ENCODE data around the gene LINC01488.

LINC01488 gene

DNA sequence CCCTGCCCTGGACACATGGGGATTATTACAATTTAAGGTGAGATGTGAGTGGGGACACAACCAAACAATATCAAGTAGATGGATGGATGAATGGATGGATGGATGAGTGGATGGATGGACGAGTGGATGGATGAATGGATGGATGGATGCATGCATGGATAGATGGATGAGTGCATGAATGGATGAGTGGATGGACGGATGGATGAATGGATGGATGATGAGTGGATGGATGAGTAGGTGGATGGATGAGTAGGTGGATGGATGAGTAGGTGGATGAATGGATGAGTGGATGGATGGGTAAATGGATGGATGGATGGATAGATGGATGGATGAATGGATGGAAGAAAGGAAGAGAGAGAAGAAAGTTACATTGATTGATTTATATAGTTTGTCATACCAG, 859 bp downstream of the LINC01488 start:
- DNase-seq, result no peak

DNA sequence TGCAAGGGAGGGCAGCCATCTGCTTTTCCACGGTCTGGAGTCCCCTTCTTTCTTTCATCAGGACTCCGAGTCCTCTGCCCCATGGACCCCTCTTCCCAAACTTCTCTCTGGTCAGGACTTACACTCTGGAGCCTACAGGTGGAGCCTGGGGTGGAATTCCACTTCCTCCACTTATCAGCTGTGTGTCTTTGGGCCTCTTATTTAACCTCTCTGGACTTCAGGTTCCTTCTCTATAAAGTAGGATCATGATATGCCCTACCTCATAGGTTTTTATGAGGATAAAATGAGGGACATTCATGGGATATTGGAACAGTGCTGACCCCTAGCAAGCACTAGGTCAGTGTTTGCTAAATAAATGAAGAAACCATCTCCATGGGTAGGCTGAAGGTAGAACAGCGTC, 1.7 kb downstream of the LINC01488 start:
- no peak for DNase-seq

DNA sequence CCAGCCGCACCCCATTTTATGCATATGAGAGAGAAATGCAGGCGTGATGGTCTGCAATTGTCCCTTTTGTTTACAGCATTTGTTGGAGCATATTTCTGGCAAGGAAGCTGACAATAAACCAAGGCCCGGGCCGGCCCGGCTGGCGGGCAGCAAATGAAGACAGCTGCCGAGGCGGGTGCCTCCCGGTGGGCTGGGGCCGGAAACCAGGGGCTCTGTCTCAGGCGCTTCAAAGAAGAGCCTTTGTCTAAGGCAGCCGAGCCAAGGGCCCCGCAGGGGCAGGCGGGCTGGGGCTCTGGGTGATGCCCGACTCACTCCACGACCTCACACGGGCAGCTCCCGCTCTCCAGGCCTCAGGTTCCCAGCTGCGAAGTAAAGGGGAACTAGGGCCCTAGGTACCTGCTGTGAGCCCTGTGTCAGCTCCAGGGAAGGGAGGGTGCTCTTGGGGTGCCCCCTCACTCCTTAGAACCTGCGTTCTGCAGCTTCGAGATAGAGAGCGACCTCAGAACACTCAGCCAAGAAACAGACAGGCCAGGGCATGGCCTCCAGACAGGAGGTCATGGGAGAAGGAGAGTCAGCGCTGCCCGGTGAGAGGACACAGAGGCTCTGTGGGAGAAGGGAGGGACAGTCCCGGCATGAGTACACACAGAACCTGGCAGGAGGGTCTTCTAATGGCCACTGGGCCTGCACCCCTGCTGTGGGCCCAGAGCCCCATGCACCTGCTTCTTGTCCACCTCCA, 2.4 kb downstream of the LINC01488 start:
- no peak for DNase-seq

DNA sequence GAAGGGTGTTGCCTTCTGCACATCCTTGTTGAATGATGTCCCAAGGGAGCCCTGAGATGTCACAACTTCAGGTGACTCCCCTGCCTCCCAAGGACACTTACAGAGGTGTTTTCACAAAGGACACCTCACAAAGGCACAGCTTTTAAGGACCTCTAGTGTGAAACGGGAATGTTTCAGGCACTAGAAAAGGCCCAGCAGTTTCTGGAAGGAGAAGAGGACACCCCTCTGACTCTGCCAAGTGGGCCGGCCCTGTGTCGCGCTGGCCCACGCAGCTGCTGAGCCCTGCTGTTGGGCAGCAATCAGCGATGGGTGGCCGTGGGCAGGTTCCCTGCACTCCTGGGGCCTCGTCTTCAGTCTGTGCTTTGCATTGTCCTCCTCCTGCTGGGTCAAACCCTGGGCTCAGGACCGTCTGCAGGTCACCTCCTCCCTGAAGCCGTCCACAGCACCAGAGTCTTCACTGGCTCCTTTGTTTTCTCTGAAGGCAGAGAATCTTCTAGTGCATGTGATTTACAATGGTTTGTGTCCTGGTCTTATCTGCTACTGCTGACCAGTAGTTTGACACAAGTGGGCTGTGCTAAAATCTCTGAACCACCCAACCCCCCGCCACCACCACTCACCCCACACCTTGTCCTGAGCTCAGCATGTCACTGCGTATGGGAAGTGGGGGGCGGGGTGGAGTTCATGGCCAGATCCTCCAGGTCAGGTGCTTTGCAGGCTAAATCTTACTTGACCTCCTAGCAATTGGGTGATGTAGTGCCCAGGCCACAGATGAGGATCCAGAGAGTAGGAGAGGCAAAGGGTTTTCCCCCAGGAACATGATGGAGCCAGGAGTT, 3.2 kb downstream of the LINC01488 start:
- DNase-seq, result no peak

DNA sequence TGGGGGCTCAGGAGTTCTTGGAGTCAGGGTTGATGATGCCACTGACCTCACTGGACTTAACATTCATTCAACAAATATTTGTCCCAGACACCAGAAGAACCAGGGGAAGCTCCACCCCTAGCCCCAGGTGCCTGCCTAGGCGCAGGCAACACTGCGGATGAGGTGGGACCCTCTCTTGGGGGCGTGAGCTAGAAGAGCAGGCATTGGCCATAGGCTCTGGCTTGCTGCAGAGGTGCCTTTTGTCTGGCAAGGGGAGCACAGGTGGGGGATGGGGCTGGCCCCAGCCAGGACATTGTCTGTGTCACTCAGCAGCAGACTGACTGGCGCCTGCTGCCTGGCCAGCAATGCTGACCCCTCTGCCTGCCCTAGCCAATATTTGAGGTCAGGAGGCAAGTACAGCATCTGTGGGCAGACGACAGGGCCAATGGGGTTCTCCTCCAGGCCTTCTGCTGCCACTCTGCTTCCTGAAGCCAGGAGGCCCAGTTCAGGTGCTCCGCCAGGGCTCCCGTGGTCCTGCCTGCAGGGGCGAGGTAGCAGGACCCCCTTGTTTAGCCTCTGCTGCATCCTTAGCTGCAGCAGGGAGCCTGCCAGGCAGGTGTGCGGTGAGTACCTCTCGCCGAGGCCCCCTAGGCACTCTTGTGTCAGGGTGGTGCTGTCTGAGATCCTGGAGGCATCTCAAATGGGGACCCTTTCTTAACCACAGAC, 4.0 kb downstream of the LINC01488 start:
- DNase-seq, result no peak

DNA sequence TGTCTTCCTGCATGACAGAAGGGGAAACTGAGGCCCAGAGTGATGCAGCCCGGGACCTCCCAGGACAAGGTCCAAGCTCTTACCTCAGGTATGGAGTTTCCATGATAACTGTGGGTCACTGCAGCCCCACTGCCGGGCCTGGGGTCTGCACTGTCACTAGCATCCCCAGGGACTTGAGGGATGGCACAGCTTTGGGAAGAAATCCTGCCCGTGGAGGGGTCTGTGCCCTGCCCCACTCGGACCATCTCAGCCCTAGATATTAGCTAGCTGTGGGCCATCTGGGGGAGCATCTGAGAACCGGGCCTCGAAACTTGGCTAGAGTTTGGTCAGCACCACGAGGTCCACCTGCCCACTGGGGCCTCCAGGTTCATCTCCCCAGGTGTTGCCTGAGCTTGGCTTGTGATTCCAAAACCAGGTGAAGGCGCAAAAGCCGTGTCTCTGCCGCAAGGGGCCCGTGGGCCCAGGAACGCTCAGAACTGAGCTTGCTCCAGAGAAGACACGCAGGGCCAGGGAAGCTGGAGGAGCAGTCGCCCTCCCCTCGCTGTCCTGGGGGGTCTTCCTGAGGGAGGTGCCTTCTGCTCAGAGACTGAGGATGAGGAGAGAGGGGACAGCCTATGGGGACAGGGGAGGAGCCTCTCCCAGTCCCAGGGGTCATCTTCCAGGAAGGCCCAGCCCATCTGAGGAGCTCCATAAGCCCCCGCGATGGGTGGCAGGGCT, 4.8 kb downstream of the LINC01488 start:
- no peak for DNase-seq

DNA sequence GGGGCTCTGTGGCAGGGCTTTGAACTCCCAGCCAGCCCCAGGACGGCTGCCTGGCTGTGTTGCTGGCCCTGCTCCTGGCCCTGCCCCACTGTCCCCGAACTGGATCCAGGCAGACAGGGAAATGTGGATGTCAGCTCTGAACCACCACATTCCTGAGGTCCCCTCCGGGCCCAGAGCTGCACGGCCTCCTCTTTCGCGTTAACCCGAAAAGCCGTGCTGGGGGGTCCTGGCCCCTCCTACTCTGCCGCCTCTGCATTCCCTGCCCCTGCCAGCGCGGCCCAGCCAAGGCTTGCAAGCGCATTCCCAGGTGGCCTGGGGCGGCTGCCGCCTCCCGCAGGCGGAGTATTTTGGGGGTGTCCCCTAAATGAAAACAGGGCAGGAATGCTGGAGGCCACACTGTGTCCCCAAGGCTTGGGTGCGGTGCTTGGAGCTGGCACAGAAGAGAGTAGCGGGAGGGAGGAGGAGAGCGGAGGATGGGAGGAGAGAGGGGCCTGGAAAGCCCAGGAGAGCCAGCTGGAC, 5.4 kb downstream of the LINC01488 start:
- no peak for DNase-seq

DNA sequence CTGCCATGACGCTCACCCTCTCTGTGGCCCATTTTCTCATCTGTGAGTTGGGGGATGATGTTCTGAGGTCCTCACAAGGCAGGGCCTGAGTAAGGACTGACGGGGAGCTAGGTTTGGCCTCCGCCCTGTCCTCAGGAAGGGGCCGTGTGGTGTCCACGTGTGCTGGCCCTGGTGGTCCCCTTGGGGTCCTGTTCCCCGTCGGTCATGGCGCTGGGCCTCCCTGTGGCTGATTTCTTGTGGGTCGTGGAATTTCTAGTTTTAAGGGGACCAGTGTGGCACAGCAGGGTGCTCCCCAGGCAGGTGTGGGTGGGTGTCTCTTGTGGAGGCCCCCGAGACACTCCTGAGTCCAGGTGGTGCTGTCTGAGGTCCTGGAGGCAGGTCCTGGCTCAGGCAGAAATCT, 5.9 kb downstream of the LINC01488 start:
- no peak for DNase-seq

DNA sequence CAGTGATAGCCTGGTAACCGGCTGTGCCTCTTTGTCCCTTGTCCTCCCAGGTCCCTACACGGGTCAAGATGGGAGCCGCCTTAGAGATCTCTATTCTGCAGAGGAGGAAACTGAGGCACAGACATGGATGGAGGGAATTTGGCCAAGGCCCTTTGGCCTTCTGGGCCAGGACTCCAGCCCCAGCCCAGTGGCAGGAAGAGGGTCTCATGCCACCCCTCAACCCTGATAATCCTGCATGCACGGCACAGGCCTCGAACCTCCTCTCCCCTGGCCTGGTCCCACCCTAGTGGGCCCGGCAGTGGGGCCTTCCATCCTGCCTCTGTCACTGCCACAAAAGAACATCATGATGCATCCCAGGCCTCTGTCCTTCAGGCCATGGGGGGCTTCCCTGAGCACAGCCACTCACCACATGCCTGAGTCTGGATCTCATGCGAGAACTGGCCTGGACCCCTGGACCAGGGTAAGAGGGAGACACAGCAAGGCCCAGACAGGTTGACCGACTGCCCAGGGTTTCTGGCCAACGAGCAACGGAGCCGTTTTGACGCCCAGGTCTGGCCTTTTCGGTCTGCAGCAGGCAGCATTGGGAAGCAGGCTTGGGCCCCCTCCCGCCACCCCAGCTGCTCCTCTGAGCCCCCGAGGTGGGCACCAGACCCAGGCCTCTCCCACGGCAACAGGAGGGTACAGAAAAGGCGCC, 6.5 kb downstream of the LINC01488 start:
- no peak for DNase-seq

DNA sequence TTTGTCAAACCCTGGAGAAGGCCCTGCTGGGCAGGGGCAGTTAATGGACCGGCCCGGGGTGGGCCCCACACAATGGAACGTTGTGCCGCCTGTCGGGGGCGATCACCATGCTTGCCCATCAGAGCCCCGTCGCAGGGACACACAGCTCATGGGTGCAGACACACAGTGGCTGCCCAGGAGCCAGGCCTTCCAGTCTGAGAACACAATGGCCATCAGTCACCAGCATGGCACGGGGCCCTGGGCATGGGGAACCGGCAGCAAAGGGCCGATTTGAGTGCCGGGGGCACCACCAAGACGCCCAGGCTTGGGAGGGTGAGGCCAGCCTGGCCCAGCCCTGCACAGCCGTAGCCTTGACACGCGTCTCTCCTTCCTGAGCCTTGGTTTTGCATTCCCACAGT, 7.1 kb downstream of the LINC01488 start:
- DNase-seq, result no peak

DNA sequence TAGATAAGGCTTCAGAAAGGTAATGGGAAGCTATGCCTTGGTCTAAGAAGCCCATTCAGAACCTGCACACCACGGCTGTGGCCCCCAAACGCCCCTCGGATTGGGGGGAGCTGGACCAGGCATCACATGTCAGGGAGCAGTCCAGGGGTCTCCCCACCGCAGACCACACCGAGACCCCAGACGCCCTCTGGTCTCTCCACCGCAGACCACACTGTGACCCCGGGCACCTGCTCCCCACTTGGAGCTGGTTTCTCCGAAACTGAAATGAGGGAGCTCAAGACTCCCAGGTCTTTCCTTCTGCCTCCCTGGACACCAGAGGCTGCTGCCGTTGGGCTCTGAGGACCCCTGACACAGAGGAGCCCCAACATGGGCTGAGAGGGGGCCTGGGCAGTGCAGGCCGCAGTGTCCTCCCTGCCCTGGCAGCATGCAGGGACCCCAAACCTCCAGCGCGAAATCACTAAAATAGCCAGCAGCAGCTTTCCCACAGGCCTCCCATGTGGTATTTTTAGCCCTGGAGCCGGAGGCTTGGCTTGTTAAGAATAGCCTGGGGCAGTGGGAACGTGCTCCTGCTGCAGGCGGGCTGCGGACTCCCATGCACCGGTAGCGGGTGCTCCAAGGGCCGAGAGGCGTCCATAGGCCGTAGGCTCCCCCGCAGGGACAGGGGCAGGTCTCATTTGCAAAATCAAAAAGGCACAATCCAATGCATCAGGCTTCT, 7.7 kb downstream of the LINC01488 start:
- DNase-seq, result no peak

DNA sequence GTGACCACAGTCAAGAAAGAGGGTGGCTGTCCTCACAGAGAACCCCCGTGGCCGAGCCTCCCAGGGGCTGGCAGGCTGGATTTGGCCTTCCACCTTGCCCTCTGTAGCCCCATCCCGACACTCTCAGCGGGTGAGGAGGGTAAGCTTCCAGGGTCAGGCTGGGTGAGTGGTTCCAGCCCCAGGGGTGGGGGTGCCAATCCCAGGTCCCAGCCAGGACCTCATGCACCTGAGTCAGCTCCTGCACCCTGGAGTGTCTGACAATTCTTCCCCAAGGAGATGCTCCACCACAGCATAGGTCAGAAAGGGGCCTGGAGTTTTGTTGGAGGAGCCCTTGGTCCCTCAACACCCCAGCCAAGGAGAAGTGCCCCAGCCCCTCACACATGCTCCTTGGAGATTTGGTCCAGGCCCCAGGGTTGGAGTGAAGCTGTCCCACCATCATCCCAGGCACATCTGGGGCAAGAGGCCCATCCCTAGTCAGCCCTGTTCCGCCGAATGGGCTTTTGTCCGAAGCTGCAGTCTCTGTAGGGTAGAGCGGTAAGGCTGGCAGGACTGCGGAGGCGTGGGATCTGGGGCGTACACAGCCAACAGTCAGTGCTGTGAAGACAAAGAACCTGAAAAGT, 8.4 kb downstream of the LINC01488 start:
- DNase-seq, result no peak

DNA sequence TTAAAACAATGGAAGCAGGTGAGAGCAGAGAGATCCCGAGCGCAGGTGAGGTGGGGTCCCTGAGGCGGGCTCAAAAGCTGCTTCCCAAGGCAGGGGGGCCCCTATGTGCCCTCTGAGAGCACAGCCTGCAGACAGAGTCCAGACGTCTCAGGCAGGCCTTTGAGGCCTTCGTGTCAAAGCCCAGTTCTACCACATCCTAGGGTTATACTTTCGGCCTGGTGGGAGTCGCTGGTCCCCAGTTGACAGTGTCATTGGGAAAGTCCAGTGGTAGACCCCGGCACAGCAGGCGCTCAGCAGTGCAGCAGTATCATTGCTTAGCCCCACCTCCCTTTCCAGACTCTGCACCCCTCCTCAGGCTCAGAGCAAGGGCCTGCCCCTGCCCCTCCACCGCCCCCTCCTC, 9.1 kb downstream of the LINC01488 start:
- no peak for DNase-seq

DNA sequence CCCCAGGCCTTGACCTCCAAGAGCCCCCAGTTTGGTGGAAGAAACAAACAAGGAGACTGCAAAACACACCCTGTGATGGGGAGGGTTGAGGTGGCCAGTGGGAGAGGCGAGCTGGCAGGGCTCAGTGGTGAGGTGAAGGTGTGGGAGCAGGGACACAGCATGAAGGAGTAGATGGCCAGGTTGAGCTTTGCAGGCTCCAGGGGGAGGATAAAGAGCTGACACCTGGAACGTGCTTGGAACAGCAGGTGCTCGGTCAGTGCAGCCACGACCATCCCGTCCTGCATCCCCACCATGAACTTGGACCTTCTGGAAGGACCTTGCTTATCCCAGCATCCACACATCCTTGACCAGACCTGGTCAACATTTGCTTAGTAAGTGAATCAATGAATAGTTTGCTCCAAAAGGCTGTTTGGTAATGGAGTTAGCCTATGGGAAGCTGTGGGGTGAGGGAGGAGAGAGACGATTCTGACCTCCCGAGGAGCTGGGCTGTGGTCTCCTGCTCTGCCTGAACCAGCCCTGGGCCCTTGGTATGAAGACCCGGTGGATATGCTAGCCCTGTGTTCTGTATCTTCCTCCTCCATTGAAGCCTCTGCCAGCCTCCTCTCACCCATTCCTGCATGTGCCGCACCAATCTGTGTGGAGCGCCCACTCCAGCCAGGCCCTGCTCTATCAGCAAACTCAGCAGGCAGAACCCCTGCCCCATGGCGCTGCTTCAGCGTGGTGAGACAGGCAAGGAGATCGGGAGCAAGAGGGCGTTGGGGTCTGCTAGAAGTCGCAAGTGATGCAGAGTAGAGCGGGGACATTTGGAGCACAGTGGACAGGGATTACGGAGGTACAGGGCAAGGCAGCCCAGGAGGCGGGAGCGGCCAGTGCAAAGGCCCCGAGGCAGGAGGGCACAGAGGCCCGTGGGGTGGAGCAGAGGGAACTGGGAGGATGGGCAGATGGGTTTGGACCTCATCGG, 9.9 kb downstream of the LINC01488 start:
- no peak for DNase-seq

DNA sequence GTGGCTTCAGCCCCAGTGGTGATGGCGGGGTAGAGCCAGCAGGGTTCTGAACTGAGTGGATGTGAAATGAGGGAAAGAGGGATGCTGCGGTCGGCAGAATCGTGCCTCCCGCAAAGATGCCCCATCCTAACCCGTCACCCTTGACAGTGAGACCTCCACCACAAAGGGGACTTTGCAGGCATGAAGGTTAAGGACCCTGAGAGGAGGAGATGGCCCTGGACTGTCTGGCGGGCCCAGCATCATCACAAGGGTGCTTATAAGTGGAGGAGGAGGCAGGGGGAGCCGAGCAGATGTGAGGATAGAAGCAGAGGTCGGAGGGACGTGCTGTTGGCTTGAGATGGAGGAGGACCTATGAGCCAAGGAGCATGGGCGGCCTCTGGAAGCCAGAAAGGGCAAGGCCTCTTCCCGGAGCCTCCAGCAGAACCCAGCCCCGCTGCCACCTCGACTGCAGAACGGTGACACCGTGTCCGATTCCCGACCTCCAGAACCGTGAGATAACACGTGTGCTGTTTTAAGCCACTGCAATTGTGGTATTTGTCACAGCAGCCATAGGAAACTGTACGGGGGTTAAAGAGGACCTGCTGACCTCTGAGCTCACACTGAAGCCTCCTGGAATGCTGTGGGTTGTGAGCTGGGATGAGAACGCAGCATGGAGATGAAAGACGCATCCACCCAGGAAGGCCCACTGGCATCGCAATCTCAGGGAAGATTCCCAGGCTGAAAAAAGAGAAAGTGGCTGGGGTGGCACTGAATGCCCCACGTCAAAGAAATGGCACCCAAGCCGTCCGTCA, 10.9 kb downstream of the LINC01488 start:
- no peak for DNase-seq

DNA sequence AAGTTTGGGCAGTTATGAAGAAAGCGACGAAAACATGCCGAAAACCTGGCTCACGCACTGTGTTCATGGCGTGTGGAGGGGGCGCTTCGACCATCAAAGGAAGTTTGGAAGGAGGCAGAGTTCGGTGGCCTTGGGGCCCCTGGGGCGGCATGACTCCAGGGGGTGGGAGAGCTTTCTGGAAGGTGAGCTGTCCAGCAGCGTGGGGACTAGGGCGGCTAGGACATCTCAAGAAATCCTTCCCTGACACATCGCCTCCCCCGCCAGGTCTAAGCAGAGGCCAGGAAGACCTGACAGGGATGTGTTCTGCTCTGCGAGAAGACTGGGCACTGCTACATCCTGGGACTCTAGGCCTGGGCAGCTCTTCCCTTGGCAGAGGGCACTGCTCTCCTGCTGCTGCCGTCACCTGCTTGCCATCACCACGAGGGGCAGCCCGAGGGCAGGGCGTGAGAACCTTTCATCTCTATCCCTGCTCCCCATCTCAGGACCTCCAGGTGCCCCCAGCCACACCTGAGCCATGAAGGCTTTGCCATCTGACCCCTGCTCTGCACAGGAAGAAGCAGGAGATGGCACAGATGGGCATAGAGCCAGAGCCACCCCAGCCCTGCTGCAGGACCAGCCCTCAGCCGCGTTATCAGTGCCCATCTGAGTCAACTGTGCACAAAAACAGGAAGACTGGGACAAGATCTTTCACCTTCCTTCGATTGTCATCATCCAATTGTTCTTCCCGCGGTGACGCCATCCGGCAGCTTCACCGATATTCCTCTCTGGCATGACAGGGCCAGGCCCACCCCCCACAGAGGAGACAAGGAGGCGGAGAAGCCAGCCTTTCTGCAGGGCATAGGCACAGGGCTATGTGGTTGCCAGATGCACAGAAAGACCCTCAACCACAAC, 12.7 kb downstream of the LINC01488 start:
- DNase-seq, result no peak

DNA sequence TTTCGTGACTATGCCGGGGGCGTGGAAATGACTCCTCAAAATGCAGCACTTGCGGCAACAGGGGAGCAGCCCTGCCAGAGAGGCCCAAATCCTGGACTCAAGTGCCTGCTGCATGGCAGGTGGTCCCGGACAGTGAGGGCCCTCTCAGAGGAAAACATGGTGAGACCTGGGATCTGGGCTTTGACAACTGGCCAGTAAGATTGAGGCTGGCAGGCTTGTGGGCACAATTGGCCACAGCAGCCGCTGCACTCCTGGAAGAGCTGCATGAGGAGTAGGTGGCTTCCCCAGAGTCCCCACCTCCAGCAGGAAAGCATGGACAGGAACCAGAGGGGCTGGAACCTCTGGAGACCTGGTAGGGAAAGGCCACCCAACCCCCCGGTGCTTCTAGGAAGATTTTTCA, 13.4 kb downstream of the LINC01488 start:
- DNase-seq, result no peak

Data from CD4-positive, alpha-beta T cell treated with Interleukin-21 for 1 hour (primary cell).